COLO829 (cell line): ENCODE data around the gene MED13.
"Not testable (repeated sequence)": the region's sequence is repeated elsewhere in the genome, so short reads cannot be mapped to it uniquely, and the experiment has no call there.

Source experiments
- DNase-seq: peaks from one replicate; pipeline ENCODE4 v3.0.0; 2012; ENCODE audit warnings: low spot score

The MED13 gene

GRCh38 chr17:62051053-62051452 is 14.0 kb downstream of the MED13 start:
- DNase-seq = no peak

- no peak for DNase-seq
These were observed 15.8 kb downstream of the MED13 start for GRCh38 chr17:62049299-62049698.

GRCh38 chr17:62048262-62048661 is 16.8 kb downstream of the MED13 start:
- DNase-seq = no peak

DNA sequence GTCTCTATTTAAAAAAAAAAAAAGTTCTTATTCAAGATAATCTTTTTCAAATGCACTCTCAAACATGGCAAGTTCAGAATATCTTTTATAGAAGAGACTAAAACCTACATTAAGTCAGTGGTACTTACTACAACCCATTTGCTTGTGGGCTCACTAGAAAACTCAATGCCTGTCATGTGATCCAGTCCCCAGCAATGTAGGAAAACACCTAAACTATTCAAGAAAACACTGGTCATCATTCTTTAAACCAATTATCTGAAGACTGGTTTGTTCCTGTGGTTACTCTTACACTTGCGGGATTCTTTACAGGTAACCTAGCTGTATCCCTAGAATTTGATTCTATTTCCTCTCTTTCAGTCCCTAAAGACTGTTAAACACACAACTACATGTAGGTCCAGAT is 19.6 kb downstream of the MED13 start:
- DNase-seq = no peak

DNA sequence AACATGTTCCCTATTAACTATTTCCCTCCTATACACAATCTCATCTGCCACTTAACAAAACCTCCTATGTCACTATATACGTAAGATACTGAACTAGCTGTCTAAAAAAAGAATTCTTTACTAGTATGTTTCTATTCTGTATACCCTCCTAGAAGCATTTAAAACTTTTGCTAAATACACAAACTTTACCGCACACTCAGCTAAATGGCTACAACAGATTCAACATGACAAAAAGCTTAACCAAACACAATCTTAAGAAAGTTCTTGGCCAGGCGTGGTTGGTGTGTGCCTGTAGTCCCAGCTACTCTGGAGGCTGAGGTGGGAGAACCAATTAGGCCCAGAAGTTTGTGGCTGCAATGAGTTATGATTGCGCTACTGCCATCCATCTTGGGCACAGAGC is 20.0 kb downstream of the MED13 start:
- DNase-seq = no peak

- DNase-seq = no peak
These were observed 21.5 kb downstream of the MED13 start for GRCh38 chr17:62043602-62044001.

DNA sequence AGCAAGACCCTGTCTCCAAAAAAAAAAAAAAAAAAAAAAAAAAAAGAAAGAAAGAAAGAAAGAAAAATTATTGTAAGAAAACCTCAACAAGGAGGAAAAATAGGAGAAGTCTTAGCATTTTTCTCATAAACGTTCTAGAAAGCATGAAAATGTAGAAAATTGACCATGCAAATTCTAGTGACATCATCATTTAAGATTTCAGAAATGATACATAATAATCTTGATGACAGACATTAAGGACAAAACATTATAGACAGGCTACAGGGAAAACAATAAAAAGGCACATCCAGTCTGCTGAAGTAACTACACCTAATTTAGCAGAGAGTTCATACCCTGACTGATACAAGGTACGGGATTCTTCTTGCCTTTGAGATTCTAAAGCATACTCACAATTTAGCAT is 21.9 kb downstream of the MED13 start:
- no peak for DNase-seq

DNA sequence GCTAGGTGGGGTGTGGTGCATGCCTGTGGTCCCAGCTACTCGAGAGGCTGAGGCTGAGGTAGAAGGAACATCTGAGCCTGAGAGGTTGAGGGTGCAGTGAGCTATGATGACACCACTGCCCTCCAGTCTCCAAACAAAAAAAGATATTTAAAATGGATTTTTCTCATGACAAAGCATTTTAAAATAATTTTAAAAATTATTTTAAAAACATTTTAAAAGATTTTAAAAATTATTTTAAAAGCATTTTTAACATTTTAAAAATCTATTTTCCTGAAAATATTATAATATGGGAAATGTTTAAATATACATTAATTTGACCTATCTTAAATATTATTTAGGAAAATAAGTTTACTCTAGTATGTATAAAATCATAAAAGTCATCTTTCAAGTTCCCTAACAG is 26.8 kb downstream of the MED13 start:
- no peak for DNase-seq

GRCh38 chr17:62033317-62033716 is 31.8 kb downstream of the MED13 start:
- no peak for DNase-seq

DNA sequence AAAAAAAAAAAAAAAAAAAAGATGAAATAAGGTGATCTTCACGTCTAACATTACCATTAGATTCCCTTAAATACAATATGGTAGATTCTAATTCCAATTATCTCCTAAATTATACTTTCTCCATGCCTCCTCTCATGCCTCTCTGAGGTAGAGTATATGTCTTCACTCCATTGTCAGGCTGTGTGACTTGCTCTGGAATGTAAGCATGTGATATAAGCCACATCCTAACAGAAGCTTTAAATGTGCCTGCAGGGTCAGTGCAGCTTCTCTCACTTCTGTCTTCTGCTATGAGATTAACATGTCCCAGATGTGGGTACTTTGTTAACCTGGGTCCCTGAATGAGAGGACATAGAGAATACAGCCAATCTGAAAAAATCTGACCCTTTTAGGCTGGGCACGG is 32.6 kb downstream of the MED13 start:
- DNase-seq = no peak

DNA sequence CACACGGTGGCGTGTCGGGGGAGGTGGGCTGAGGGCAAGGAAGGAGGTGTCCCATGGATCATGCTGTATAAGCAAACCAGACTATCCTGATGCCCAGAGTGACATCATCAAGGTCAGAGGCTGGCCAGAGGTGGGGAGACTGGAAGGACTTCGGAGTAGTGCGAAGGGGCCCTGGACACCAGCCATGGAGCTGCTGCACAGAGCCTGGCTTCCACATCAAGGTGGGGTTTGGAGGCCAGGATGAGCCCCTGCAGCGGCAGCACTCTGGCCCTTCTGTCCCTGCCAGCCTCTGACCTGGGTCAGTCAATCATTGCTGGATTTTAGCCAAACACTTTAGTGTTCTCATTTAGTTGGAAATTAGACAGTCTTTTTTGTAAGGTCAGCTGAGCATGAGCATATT is 34.8 kb downstream of the MED13 start:
- DNase-seq = no peak

- no peak for DNase-seq
These were observed 40.2 kb downstream of the MED13 start for GRCh38 chr17:62024866-62025265.

- DNase-seq = no peak
These were observed 47.2 kb downstream of the MED13 start for GRCh38 chr17:62017912-62018311.

GRCh38 chr17:62017496-62017895 is 47.6 kb downstream of the MED13 start:
- no peak for DNase-seq

- no peak for DNase-seq
These were observed 50.6 kb downstream of the MED13 start for GRCh38 chr17:62014526-62014925.

GRCh38 chr17:62009220-62009619 is 55.9 kb downstream of the MED13 start:
- no peak for DNase-seq

DNA sequence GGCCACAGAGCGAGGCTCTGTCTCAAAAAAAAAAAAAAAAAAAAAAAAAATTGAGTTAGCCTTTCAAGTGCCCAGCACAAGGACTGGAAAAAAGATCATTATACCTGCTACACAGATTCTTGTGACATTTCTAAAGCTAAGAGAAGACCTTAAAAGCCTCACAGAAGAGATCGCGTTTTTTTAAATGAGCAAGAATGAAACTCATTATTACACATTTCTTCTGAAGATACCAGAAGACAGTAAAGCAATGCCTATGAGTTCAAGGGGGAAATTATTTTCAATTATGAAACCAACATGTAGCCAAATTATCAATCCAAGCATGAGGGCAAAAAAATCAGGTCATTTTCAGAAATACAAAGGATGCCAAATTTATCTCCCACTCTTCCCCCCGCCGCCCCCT is 56.8 kb downstream of the MED13 start:
- no peak for DNase-seq

- no peak for DNase-seq
These were observed 60.7 kb downstream of the MED13 start for GRCh38 chr17:62004388-62004787.

DNA sequence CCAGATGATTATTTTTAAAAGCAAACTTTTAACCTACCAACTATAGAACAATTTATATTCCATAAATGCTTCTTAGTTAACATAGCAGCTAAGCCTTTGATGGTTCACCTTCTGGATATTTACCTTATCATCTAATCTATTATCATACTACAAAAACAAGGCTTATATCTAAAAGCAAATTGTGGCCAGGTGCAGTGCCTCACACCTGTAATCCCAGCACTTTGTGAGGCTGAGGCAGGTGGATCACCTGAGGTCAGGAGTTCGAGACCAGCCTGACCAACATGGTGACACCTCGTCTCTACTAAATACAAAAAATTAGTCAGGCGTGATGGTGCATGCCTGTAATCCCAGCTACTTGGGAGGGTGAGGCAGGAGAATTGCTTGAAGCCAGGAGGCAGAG is 61.9 kb downstream of the MED13 start:
- not testable (repeated sequence) for DNase-seq

- no peak for DNase-seq
These were observed 64.0 kb downstream of the MED13 start for GRCh38 chr17:62001105-62001504.

- DNase-seq = no peak
These were observed 64.9 kb downstream of the MED13 start for GRCh38 chr17:62000186-62000585.

GRCh38 chr17:61998534-61998933 is 66.5 kb downstream of the MED13 start:
- not testable (repeated sequence) for DNase-seq

GRCh38 chr17:61997664-61998063 is 67.4 kb downstream of the MED13 start:
- DNase-seq = no peak

DNA sequence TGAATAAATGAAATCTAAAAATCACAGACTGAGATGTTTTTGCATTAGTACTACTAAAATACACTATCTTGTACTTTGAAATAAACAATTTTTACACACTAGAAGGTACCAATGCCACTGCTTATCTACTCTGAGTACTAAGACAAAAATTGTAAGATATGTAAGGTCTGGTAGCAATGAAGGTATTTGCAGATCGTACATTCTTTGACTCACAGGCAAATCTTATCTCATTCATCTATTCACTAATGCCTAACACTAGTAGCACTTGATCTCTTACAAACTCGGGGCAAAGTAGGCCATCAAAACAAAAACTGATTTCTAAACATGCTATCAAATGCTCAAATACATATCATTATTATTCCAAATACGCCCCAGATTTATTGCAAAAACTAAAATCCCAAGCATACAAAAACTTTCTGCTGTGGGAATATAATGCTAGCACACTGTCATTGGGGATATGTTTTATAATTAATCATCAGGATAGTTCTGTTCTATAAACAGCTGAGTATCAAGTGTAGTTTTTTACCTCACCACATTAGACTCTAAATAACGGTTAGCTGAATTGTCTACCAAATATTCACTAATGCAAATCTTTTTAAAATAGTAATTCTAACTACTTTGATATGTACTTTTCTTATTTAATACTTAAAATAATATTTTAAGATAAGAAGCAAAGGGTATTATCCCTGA is 68.0 kb downstream of the MED13 start:
- DNase-seq = no peak

DNA sequence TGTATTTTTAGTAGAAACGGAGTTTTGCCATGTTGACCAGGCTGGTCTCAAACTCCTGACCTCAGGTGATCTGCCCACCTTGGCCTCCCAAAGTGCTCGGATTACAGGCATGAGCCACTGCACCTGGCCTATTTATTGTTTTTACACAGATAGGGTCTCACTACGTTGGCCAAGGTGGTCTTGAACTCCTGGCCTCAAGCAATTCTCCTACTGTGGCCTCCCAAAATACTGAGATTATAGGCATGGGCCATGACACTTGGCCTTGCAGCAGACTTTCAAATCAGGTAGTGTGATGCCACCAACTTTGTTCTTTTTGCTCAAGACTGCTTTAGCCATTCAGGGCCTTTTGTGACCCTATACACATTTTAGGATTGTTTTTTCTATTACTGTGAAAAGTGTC is 75.6 kb downstream of the MED13 start:
- DNase-seq = no peak
